Coronary artery (tissue), 2 donors: ENCODE data around the gene CARD9.

Source experiments
- DNase-seq: peaks from one replicate; pipeline ENCODE4 v3.0.0-alpha.2; 2017; ENCODE audit warnings: low spot score
- H3K27ac ChIP-seq, 2 donors: fragments of 200-600 bp; sonication (generic); one replicate each; pipeline ENCODE4 v1.5.1; 2016 to 2019
- H3K4me3 ChIP-seq: fragments of 200-600 bp; sonication (generic); 2 replicates; pipeline ENCODE4 v1.5.1; 2016; ENCODE audit warnings: mild to moderate bottlenecking, moderate library complexity
- TF ChIP-seq, protein P1 (sequence below): fragments of 200-600 bp; sonication (generic); IDR thresholded peaks from one replicate; pipeline ENCODE4 v1.5.1; 2019; ENCODE audit warnings: antibody characterized with exemption

Gene CARD9

DNA sequence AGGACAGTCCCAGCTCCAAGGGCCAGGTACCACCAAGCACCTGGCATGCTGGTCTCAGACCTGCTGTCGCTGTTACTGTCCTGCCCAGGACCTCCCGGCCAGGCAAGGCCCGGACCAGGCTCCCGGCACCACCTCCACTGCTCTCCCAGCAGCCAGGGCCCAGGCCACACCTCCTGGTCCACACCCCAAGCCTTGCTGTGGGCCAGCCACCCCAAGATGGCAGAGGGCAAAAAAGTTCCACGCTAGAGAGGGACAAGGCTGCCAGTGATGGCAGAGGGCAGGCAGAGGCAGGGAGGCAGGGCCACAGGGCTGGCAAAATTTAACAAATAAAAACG, 11.1 kb downstream of the CARD9 start:
- Histone ChIP-seq H3K4me3 (no peak overlapping the region), H3K27ac (peak overlapping the region in 1 of 2 donors; percentile 99)
- TF ChIP-seq, protein P1, sequence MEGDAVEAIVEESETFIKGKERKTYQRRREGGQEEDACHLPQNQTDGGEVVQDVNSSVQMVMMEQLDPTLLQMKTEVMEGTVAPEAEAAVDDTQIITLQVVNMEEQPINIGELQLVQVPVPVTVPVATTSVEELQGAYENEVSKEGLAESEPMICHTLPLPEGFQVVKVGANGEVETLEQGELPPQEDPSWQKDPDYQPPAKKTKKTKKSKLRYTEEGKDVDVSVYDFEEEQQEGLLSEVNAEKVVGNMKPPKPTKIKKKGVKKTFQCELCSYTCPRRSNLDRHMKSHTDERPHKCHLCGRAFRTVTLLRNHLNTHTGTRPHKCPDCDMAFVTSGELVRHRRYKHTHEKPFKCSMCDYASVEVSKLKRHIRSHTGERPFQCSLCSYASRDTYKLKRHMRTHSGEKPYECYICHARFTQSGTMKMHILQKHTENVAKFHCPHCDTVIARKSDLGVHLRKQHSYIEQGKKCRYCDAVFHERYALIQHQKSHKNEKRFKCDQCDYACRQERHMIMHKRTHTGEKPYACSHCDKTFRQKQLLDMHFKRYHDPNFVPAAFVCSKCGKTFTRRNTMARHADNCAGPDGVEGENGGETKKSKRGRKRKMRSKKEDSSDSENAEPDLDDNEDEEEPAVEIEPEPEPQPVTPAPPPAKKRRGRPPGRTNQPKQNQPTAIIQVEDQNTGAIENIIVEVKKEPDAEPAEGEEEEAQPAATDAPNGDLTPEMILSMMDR, result no peak
- no peak for DNase-seq

DNA sequence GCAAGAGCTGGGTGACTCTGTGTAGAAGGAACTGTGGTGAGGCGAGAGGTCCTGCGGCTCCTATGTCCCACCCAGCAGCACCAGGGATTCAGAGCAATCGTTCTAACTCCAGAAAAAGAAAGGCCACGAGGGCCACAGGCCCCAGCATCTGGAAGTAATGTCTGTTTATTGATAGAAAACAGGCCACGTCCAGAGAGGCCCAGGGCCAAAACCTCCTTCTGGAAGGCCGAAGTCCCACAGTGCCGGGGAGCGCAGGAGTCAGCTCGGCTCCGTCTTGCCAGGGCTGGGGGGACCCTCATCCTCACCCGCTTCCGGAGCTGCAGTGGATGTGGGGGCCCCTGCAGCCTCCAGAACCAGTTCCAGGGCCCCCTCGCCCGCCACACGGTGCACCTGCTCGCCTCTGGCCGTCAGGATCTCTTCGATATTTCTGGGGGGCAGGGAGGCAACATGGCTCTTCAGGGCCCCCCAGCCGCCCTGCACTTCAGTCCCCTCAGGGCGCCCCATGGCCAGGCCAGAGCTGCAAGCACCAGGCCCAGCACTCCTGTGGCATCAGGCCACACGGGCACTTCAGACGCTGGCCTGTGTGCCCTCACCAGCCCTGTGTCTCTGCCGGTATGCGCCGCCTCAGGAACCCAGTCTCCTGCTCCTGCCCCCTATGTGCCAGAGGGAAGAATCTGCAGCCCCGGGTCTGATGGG, 11.6 kb downstream of the CARD9 start:
- TF ChIP-seq, protein P1, result no peak
- Histone ChIP-seq H3K4me3 (no peak overlapping the region), H3K27ac (peak overlapping the region in 1 of 2 donors; percentile 26)
- no peak for DNase-seq

DNA sequence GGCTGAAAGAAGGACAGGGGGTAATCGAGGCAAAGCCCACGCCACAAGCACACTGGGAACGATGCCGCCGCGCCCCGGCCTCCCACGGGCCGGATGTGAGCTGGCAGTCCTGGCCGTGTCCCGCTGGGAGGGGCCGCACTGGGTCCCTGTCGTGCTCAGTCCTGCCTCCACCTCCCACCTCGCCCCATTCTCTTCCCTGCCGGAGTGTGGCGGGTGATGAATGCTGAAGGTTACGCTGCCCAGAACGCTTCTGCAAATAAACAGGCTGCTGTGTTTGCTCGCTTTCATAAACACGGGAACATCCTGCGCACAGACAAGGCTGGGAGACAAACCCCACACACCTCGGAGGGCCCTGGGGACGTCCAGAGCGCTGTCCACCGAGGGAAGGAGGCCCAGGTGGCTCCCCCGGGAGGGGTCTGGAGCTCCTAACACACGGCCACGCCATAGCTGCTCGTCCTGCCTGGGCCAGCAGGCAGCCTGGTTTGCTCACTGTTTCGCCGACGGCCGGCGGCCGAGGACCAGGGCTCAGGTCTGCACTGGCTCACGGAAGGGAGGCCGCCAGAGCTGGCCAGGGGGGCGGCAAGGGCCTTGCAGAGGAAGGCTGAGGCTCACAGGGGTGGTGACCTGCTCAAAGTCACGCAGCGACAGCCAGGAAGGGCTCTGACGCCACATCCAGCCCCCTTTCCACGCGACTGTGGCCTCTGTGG, 12.3 kb downstream of the CARD9 start:
- TF ChIP-seq, protein P1, result no peak
- H3K4me3 ChIP-seq, result no peak overlapping the region
- no peak for DNase-seq
- H3K27ac ChIP-seq, result peak overlapping the region in 1 of 2 donors; percentile 26

DNA sequence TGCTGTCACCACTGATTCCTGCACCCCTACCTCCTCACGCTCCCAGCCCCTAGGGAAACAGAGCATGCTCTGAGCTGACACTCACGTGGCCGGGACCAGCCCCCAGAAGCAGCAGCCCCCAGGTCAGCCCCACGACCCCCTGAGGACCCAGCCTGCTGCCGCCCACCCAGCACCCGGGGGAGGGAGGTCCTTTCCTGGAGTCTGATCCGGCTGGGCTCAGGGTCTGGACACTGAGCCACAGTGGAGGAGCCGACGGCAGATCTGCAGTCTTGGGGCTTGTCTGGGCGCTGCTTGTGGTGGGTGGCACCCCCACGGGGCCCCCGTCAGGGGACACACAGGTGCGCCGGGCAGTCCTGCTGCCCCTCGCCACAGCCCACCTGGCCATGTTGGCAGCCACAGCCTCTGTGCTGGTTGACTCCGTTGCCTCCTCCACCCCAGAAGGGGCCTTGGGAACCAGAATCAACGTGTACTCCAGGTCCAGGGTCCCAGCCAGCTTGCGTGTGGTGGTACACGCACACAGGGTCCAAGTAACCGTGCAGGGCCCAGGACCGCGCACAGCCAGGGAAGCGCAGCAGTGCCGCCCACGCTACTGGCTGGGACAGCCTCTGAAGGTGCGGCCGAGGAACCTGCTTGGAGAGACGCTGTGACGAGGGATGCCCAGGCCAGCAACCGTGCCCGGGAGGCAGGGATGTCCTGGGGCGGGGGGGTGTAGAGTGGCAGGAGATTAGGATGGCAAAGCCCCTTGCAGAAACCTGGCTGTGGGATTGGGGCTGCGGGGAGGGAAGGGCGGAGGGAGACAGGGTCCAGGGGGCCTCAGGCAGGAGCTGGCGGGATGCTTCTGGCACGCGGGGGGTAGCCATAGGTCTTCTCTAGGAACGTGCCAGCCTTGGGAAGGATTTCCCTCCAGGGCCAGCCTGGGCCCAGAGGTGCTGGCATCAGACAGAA, 13.4 kb downstream of the CARD9 start:
- TF ChIP-seq, protein P1, result no peak
- Histone ChIP-seq H3K27ac (peak overlapping the region in 1 of 2 donors; percentile 26), H3K4me3 (no peak overlapping the region)
- no peak for DNase-seq

DNA sequence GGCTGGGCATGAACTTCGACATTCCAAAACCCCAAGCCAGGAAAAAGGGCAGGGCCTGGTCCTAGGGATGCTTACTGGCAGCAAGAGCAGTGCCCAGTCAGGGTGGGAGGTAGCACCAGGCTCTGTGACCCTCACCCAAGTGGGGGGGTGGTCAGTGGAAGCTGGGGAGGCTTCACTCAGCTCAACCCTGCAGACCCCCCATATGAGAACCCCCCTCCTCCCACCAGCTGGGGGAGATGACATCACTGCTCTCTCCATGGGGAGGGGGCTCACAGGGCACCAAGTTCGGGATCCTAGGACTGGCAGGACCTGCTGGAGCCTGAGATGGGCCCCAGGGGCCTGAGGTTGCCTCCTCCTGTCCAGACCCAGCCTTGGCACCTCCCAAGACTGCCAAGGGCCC, 14.6 kb downstream of the CARD9 start:
- TF ChIP-seq, protein P1, result no peak
- no peak overlapping the region for H3K27ac ChIP-seq

DNA sequence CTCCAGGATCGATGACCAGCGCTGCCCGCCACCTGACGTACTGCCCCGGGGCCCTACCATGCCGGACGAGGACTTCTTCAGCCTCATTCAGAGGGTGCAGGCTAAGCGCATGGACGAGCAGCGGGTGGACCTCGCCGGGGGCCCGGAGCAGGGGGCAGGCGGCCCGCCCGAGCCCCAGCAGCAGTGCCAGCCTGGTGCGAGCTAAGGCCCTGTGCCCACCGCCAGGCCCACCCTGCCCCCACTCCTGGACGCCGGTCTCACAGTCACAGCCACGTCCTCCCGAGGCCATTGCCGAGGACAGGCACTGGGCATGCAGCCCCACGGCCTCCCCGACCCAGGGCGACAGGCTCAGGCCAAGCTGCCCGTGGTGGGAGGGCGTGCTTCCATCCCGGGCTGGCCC, 15.5 kb downstream of the CARD9 start:
- TF ChIP-seq, protein P1, result no peak
- no peak for DNase-seq
- H3K27ac ChIP-seq, result no peak overlapping the region
- no peak overlapping the region for H3K4me3 ChIP-seq

More for the DNA sequence above, 14.6 kb downstream of the CARD9 start:
- no peak for DNase-seq
- no peak overlapping the region for H3K4me3 ChIP-seq
